GM23338 (cell line): ENCODE measurements around the gene CRYGB. TPM values are rescaled to one million over a fixed set of nuclear protein-coding genes. Genes with fewer than 3 reads are reported as not detected.

Experiments
- ATAC-seq: fragments of 200-7000 bp; cut with Tn5 transposase; 3 replicates; pipeline ENCODE4 v1.9.1; 2020
- DNase-seq: peaks from one replicate; pipeline ENCODE4 v3.0.0-alpha.2; 2015; ENCODE audit warnings: low spot score
- H2AFZ ChIP-seq: fragments of 200-600 bp; sonication (generic); 2 replicates; pipeline ENCODE4 v1.8.0; 2016; ENCODE audit warnings: antibody characterized with exemption, mild to moderate bottlenecking, moderate library complexity
- H3F3A ChIP-seq: fragments of 200-600 bp; sonication (generic); replicated peaks from 2 replicates; pipeline ENCODE4 v1.8.0; 2017; ENCODE audit warnings: antibody characterized with exemption, mixed run types, low read depth
- H3K27ac ChIP-seq: fragments of 200-600 bp; sonication (generic); 2 replicates; pipeline ENCODE4 v1.6.1; 2016; ENCODE audit warnings: low read depth
- H3K27me3 ChIP-seq: fragments of 200-600 bp; sonication (generic); 2 replicates; pipeline ENCODE4 v1.8.0; 2016; ENCODE audit warnings: mild to moderate bottlenecking, mixed run types, moderate library complexity; ENCODE audit not compliant: insufficient read depth
- H3K36me3 ChIP-seq: fragments of 200-600 bp; sonication (generic); 2 replicates; pipeline ENCODE4 v1.8.0; 2016; ENCODE audit warnings: mild to moderate bottlenecking; ENCODE audit not compliant: insufficient read depth
- H3K4me1 ChIP-seq: fragments of 200-600 bp; sonication (generic); 2 replicates; pipeline ENCODE4 v1.8.0; 2016; ENCODE audit warnings: mild to moderate bottlenecking, moderate library complexity; ENCODE audit not compliant: insufficient read depth
- H3K4me2 ChIP-seq: fragments of 200-600 bp; sonication (generic); 2 replicates; pipeline ENCODE4 v1.7.1; 2017; ENCODE audit warnings: mixed run types
- H3K4me3 ChIP-seq: fragments of 200-600 bp; sonication (generic); 2 replicates; pipeline ENCODE4 v1.6.1; 2016; ENCODE audit warnings: mixed run types
- H3K79me2 ChIP-seq: fragments of 200-600 bp; sonication (generic); replicated peaks from 2 replicates; pipeline ENCODE4 v1.8.0; 2017; ENCODE audit warnings: mild to moderate bottlenecking; ENCODE audit not compliant: insufficient read depth
- H3K9me2 ChIP-seq: fragments of 200-600 bp; sonication (generic); 2 replicates; pipeline ENCODE4 v1.8.0; 2017; ENCODE audit not compliant: insufficient read depth
- H4K20me1 ChIP-seq: fragments of 200-600 bp; sonication (generic); replicated peaks from 2 replicates; pipeline ENCODE4 v1.8.0; 2017; ENCODE audit warnings: mild to moderate bottlenecking; ENCODE audit not compliant: insufficient read depth
- H3K27ac Mint-ChIP-seq: 2 replicates; pipeline ENCODE4 v1.8.0; 2020; ENCODE audit warnings: inconsistent platforms, mild to moderate bottlenecking, moderate library complexity, mixed read lengths
- H3K27me3 Mint-ChIP-seq: 3 replicates; pipeline ENCODE4 v1.8.0; 2022; ENCODE audit warnings: low read depth, mild to moderate bottlenecking, moderate library complexity, mixed read lengths, inconsistent platforms; ENCODE audit not compliant: insufficient read depth, poor library complexity
- H3K36me3 Mint-ChIP-seq: 3 replicates; pipeline ENCODE4 v1.8.0; 2021; ENCODE audit warnings: low read depth, mild to moderate bottlenecking, inconsistent platforms, moderate library complexity, mixed read lengths
- H3K4me1 Mint-ChIP-seq: 3 replicates; pipeline ENCODE4 v1.8.0; 2020; ENCODE audit warnings: mild to moderate bottlenecking, inconsistent platforms, mixed read lengths
- H3K4me3 Mint-ChIP-seq: 3 replicates; pipeline ENCODE4 v1.8.0; 2021; ENCODE audit warnings: moderate library complexity, mild to moderate bottlenecking, inconsistent platforms, mixed read lengths
- H3K9me3 Mint-ChIP-seq: 3 replicates; pipeline ENCODE4 v1.8.0; 2020; ENCODE audit warnings: moderate library complexity, mild to moderate bottlenecking, inconsistent platforms, mixed read lengths
- NANOG ChIP-seq: IDR thresholded peaks from 2 replicates; pipeline ENCODE4 v1.6.1; 2016; ENCODE audit warnings: antibody characterized with exemption, borderline replicate concordance
- ZNF114 ChIP-seq: fragments of 250-450 bp; sonication (Bioruptor Pico); IDR thresholded peaks from 2 replicates; pipeline ENCODE4 v1.5.0; 2020; ENCODE audit warnings: mild to moderate bottlenecking, moderate library complexity
- polyA plus RNA-seq: library from polyadenylated mRNA; unstranded; fragments of >200 nt; fragmentation: Nextera tagmentation; extraction: Ambion mirVana; gene quantifications from 2 replicates; pipeline ENCODE4 v1.2.1, GENCODE V29; 2016
- total RNA-seq: library from RNA; depleted of rRNA; stranded (reverse); fragments of >200 nt; shearing (Covaris generic); gene quantifications from 2 replicates; pipeline ENCODE4 v1.2.3, GENCODE V29; 2014
- TF ChIP-seq, protein P1 (sequence below): fragments of 250-450 bp; sonication (Bioruptor Pico); IDR thresholded peaks from 2 replicates; pipeline ENCODE4 v1.5.0; 2020; ENCODE audit warnings: mild to moderate bottlenecking, moderate library complexity
- TF ChIP-seq, protein P2 (sequence below): IDR thresholded peaks from 2 replicates; pipeline ENCODE4 v1.6.1; 2016; ENCODE audit warnings: antibody characterized with exemption
- TF ChIP-seq, protein P3 (sequence below), 2 experiments: fragments of 200-600 bp in 1 of 2; sonication (generic) in 1 of 2; conservative IDR thresholded peaks; 2 replicates each; pipeline versions ENCODE4 v1.5.1 to v1.6.1; 2016 to 2017; ENCODE audit warnings: antibody characterized with exemption in 2 of 2, low read depth in 2 of 2, mild to moderate bottlenecking in 2 of 2, moderate library complexity in 1 of 2
- TF ChIP-seq, protein P4 (sequence below): IDR thresholded peaks from one replicate; pipeline ENCODE4 v1.6.1; 2018; ENCODE audit warnings: antibody characterized with exemption; ENCODE audit not compliant: unreplicated experiment

Gene CRYGB
- total and polyA plus RNA-seq, 2 experiments from 2014 or later: 0.92 to 1.9 TPM

DNA sequence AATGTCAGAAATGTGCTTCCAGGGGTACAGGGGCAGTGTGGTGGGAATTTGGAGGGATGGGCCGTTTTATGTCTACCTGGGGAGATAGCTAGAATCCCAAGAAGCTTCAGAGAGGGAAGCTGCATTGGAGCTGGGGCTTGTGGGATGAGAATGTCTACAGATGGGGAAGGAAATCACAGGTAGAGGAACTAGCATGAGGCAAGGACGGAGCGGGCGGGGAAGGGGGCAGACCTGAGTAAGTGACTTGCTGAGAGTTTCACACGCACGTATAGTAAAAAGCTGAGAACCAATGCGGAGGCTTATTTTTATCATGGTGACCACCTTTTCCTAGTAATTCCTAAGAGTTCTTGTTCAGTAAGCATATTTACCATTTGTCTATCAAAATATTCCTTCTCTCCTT is 37.6 kb upstream of the CRYGB start:
- TF ChIP-seq, protein P1, sequence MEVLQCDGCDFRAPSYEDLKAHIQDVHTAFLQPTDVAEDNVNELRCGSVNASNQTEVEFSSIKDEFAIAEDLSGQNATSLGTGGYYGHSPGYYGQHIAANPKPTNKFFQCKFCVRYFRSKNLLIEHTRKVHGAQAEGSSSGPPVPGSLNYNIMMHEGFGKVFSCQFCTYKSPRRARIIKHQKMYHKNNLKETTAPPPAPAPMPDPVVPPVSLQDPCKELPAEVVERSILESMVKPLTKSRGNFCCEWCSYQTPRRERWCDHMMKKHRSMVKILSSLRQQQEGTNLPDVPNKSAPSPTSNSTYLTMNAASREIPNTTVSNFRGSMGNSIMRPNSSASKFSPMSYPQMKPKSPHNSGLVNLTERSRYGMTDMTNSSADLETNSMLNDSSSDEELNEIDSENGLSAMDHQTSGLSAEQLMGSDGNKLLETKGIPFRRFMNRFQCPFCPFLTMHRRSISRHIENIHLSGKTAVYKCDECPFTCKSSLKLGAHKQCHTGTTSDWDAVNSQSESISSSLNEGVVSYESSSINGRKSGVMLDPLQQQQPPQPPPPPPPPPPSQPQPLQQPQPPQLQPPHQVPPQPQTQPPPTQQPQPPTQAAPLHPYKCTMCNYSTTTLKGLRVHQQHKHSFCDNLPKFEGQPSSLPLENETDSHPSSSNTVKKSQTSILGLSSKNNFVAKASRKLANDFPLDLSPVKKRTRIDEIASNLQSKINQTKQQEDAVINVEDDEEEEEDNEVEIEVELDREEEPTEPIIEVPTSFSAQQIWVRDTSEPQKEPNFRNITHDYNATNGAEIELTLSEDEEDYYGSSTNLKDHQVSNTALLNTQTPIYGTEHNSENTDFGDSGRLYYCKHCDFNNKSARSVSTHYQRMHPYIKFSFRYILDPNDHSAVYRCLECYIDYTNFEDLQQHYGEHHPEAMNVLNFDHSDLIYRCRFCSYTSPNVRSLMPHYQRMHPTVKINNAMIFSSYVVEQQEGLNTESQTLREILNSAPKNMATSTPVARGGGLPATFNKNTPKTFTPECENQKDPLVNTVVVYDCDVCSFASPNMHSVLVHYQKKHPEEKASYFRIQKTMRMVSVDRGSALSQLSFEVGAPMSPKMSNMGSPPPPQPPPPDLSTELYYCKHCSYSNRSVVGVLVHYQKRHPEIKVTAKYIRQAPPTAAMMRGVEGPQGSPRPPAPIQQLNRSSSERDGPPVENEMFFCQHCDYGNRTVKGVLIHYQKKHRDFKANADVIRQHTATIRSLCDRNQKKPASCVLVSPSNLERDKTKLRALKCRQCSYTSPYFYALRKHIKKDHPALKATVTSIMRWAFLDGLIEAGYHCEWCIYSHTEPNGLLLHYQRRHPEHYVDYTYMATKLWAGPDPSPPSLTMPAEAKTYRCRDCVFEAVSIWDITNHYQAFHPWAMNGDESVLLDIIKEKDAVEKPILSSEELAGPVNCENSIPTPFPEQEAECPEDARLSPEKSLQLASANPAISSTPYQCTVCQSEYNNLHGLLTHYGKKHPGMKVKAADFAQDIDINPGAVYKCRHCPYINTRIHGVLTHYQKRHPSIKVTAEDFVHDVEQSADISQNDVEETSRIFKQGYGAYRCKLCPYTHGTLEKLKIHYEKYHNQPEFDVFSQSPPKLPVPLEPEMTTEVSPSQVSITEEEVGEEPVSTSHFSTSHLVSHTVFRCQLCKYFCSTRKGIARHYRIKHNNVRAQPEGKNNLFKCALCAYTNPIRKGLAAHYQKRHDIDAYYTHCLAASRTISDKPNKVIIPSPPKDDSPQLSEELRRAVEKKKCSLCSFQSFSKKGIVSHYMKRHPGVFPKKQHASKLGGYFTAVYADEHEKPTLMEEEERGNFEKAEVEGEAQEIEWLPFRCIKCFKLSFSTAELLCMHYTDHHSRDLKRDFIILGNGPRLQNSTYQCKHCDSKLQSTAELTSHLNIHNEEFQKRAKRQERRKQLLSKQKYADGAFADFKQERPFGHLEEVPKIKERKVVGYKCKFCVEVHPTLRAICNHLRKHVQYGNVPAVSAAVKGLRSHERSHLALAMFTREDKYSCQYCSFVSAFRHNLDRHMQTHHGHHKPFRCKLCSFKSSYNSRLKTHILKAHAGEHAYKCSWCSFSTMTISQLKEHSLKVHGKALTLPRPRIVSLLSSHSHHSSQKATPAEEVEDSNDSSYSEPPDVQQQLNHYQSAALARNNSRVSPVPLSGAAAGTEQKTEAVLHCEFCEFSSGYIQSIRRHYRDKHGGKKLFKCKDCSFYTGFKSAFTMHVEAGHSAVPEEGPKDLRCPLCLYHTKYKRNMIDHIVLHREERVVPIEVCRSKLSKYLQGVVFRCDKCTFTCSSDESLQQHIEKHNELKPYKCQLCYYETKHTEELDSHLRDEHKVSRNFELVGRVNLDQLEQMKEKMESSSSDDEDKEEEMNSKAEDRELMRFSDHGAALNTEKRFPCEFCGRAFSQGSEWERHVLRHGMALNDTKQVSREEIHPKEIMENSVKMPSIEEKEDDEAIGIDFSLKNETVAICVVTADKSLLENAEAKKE (CRISPR knock-in tag): 0 out of 2 replicates have a peak, but pooled peaks have one; percentile 5
- no peak for TF ChIP-seq NANOG
- TF ChIP-seq, protein P2, sequence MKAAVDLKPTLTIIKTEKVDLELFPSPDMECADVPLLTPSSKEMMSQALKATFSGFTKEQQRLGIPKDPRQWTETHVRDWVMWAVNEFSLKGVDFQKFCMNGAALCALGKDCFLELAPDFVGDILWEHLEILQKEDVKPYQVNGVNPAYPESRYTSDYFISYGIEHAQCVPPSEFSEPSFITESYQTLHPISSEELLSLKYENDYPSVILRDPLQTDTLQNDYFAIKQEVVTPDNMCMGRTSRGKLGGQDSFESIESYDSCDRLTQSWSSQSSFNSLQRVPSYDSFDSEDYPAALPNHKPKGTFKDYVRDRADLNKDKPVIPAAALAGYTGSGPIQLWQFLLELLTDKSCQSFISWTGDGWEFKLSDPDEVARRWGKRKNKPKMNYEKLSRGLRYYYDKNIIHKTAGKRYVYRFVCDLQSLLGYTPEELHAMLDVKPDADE: 0 out of 2 replicates have a peak, but pooled peaks have one; percentile 17
- no peak for TF ChIP-seq ZNF114 (CRISPR knock-in tag)
- TF ChIP-seq, protein P3, sequence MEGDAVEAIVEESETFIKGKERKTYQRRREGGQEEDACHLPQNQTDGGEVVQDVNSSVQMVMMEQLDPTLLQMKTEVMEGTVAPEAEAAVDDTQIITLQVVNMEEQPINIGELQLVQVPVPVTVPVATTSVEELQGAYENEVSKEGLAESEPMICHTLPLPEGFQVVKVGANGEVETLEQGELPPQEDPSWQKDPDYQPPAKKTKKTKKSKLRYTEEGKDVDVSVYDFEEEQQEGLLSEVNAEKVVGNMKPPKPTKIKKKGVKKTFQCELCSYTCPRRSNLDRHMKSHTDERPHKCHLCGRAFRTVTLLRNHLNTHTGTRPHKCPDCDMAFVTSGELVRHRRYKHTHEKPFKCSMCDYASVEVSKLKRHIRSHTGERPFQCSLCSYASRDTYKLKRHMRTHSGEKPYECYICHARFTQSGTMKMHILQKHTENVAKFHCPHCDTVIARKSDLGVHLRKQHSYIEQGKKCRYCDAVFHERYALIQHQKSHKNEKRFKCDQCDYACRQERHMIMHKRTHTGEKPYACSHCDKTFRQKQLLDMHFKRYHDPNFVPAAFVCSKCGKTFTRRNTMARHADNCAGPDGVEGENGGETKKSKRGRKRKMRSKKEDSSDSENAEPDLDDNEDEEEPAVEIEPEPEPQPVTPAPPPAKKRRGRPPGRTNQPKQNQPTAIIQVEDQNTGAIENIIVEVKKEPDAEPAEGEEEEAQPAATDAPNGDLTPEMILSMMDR (conservative IDR thresholded peaks at IDR 0.05; ENCODE audit: low read depth in 2 of 2): 0 out of 4 replicates have a peak, but pooled peaks of 1 of the 2 experiments have one; percentile 12
- TF ChIP-seq, protein P4, sequence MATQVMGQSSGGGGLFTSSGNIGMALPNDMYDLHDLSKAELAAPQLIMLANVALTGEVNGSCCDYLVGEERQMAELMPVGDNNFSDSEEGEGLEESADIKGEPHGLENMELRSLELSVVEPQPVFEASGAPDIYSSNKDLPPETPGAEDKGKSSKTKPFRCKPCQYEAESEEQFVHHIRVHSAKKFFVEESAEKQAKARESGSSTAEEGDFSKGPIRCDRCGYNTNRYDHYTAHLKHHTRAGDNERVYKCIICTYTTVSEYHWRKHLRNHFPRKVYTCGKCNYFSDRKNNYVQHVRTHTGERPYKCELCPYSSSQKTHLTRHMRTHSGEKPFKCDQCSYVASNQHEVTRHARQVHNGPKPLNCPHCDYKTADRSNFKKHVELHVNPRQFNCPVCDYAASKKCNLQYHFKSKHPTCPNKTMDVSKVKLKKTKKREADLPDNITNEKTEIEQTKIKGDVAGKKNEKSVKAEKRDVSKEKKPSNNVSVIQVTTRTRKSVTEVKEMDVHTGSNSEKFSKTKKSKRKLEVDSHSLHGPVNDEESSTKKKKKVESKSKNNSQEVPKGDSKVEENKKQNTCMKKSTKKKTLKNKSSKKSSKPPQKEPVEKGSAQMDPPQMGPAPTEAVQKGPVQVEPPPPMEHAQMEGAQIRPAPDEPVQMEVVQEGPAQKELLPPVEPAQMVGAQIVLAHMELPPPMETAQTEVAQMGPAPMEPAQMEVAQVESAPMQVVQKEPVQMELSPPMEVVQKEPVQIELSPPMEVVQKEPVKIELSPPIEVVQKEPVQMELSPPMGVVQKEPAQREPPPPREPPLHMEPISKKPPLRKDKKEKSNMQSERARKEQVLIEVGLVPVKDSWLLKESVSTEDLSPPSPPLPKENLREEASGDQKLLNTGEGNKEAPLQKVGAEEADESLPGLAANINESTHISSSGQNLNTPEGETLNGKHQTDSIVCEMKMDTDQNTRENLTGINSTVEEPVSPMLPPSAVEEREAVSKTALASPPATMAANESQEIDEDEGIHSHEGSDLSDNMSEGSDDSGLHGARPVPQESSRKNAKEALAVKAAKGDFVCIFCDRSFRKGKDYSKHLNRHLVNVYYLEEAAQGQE: no peak

More for the DNA sequence above, 37.6 kb upstream of the CRYGB start:
- Histone ChIP-seq H3K79me2 (no peaks in the 10 kb centered on the region), H3K4me1 (peaks cover 44% of the 10 kb centered on the region), H3K4me2 (peak overlapping the region; percentile 80), H4K20me1 (no peaks in the 10 kb centered on the region), H3F3A (0 out of 2 replicates have a peak, but pooled peaks cover 3% of the 10 kb centered on the region), H3K9me2 (no peaks in the 10 kb centered on the region), H3K36me3 (no peaks in the 10 kb centered on the region), H3K27me3 (no peaks in the 10 kb centered on the region), H3K4me3 (peak overlapping the region; percentile 54), H2AFZ (peak overlapping the region; percentile 19), H3K27ac (peak overlapping the region; percentile 1; the same call in 1 of the 2 replicates)
- ATAC-seq (peak; percentile 86), DNase-seq (peak; percentile 75)
- Mint-ChIP-seq H3K27me3 (peaks cover 3% of the 10 kb centered on the region), H3K4me3 (peak overlapping the region; percentile 69), H3K4me1 (peaks cover 54% of the 10 kb centered on the region), H3K36me3 (no peaks in the 10 kb centered on the region), H3K9me3 (no peaks in the 10 kb centered on the region), H3K27ac (peak overlapping the region; percentile 71; the same call in 1 of the 2 replicates)
